Activated CD4-positive, alpha-beta T cell treated with anti-CD3 and anti-CD28 coated beads for 24 hours (primary cell): ENCODE measurements around the gene PNMT.

ENCODE experiments used
- DNase-seq, 2 donors: peaks; one replicate each; pipeline ENCODE4 v3.0.0-alpha.2; 2020; ENCODE audit warnings: low read depth in 2 of 2

PNMT gene

GRCh38 chr17:39633570-39634183 lies 34.6 kb upstream of the PNMT start:
- DNase-seq, result no peak

GRCh38 chr17:39634384-39634871 lies 33.8 kb upstream of the PNMT start:
- DNase-seq, result no peak

- no peak for DNase-seq
These were observed 32.6 kb upstream of the PNMT start for GRCh38 chr17:39635614-39636176.

- no peak for DNase-seq
These were observed 31.7 kb upstream of the PNMT start for GRCh38 chr17:39636587-39636926.

GRCh38 chr17:39636927-39637736 lies 31.1 kb upstream of the PNMT start, which contains the start of gene STARD3:
Gene STARD3, plus strand, starts transcription at chr17:39637144. Its CDS starts 16,388 bp downstream, at chr17:39653532.
- peak; percentile 89 for DNase-seq

GRCh38 chr17:39638317-39638716 lies 29.9 kb upstream of the PNMT start:
- no peak for DNase-seq

- DNase-seq, result no peak
These were observed 29.2 kb upstream of the PNMT start for GRCh38 chr17:39639043-39639442.

- DNase-seq, result no peak
These were observed 28.4 kb upstream of the PNMT start for GRCh38 chr17:39639566-39640458.

- no peak for DNase-seq
These were observed 27.6 kb upstream of the PNMT start for GRCh38 chr17:39640591-39641031.

- DNase-seq, result no peak
These were observed 27.2 kb upstream of the PNMT start for GRCh38 chr17:39641097-39641496.

- no peak for DNase-seq
These were observed 26.4 kb upstream of the PNMT start for GRCh38 chr17:39641883-39642282.

GRCh38 chr17:39642291-39643074 lies 25.8 kb upstream of the PNMT start:
- no peak for DNase-seq

GRCh38 chr17:39643271-39643670 lies 25.0 kb upstream of the PNMT start:
- DNase-seq, result no peak

GRCh38 chr17:39647256-39647655 lies 21.0 kb upstream of the PNMT start:
- no peak for DNase-seq

- DNase-seq, result no peak
These were observed 19.5 kb upstream of the PNMT start for GRCh38 chr17:39648616-39649366.

- no peak for DNase-seq
These were observed 18.1 kb upstream of the PNMT start for GRCh38 chr17:39650121-39650579.

- DNase-seq, result no peak
These were observed 16.2 kb upstream of the PNMT start for GRCh38 chr17:39651923-39652586.

- DNase-seq, result no peak
These were observed 15.5 kb upstream of the PNMT start for GRCh38 chr17:39652587-39653315.

- DNase-seq, result no peak
These were observed 15.0 kb upstream of the PNMT start for GRCh38 chr17:39653316-39653661.
